HG03457 (cell line): ENCODE results near the gene MYBL2.

Experiments used
- ATAC-seq: cut with Tn5 transposase; IDR thresholded peaks from one replicate; pipeline ENCODE4 v1.9.1; 2021; ENCODE audit warnings: moderate number of reproducible peaks; ENCODE audit not compliant: unreplicated experiment

The MYBL2 gene

GRCh38 chr20:43721429-43722152 is 54.7 kb downstream of the MYBL2 start:
- ATAC-seq, result no peak

GRCh38 chr20:43722153-43722505 is 55.2 kb downstream of the MYBL2 start:
- no peak for ATAC-seq

DNA sequence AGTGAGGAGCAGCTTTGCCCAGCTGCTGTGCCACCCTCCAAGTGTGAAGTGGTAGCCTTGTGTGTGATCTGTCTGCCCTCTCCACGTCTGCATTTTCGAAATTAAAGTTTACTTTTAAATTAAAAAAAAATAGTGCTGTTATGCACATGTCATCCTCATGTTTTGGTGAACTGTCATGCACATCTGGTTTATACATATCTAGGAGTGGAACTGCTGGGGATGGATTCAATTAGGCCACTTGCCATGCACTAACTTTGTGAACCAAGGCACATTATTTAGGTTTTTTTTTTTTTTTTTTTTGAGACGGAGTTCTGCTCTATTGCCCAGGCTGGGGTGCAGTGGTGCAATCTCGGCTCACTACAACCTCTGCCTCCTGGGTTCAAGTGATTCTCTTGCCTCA is 56.3 kb downstream of the MYBL2 start:
- no peak for ATAC-seq

DNA sequence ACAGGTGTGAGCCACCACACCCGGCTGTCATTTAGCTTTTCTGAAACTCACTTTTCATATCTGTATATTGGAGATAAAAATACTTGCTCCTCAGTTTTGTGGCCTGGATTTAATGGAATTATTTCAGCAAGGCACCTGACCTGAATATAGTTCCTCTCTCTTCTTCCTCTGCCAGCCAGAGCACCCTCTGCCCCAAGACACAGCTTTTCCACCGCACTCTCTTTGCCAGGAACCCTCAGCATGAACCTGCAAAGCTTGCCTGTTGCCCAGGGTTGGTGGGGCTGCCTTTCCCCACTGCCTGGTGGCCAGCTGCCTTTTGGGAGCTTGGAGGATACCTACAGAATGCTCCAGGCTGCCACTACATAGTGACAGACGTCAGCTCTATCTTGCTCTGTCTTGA is 56.8 kb downstream of the MYBL2 start:
- ATAC-seq, result no peak

DNA sequence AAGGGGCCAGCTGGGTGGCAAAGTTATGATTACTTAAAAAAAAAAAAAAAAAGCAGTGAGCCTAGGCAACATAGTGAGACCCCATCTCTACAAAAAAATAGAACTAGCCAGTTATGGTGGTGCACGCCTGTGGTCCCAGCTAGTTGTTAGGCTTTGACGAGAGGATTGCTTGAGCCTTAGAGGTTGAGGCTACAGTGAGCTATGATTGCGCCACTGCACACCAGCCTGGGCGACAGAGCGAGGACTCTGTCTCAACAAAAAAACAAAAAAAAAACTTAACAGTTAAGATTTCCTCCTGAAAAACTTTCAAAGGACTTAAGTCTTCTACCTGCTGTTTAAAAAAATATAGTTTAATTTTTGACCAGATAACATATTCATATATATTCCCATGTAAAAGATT is 57.5 kb downstream of the MYBL2 start:
- ATAC-seq, result no peak

DNA sequence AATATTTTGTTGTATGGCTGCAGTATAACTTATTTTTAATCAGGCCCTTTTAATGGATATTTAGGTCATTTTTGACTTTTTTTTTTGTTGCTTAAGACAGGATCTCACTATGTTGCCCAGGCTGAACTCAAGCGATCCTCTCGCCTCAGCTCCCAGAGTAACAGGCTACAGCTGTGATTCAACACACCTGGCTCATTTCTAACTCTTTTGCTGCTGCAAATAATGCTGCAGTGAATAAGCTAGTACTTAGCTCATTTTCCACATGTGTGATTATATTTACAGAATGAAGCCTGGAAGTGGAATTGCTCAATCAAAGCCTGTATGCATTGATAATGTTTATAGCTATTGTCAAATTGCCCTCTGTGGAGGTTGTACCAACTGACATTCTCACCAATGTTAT is 58.8 kb downstream of the MYBL2 start:
- ATAC-seq, result no peak

DNA sequence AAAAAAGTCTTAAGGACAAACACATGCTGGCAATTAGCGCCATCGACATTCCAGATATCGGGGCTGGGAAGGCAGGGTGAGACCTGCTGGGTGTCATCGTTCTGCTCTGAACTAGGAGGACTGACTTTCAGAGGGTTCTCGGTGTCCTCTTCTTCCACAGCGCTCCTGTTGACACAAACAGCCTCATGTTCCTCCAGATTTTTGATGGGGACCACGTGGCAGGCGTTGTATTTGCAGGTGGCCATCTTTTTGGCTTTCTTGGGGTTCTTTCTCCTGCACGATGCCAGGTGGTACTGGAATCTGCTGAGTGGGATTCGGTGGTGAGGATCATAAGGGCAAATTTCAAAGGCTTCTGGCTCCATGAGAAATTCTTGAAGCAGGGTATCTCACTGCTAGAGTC is 59.4 kb downstream of the MYBL2 start:
- ATAC-seq, result no peak

GRCh38 chr20:43726811-43727338 is 60.0 kb downstream of the MYBL2 start, which contains the start of gene GTSF1L:
TSS of gene GTSF1L (minus strand) at chr20:43727002. CDS start at chr20:43726694, 308 bp downstream.
- ATAC-seq, result no peak

- ATAC-seq, result no peak
Observed at GRCh38 chr20:43727980-43728590, 61.2 kb downstream of the MYBL2 start.

DNA sequence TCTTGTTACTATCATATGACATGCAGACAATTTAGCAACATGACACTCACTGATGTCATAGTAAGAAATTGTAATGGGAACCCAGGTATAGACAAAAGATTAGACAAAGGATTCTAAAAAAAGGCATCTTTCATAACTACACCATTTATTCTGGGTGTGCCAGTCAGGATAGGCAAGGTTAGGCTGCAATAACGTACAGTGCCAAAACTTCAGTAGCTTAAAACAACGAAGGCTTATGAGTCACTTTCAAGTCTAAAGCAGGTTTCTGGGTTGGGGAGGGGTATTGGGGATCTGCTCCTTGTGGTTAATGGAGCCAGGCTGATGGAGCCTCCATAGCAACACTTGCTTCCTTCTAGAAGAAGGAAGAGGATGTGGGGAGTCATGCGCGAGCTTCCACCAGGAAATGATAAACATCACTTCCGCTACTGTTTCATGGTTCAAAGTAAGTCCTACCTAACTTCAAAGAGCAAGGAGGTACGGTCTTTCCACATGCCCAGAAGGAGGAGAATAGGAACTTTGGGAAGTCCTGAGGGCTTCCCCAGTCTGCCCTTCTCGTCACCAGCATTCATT is 61.9 kb downstream of the MYBL2 start:
- ATAC-seq, result no peak

DNA sequence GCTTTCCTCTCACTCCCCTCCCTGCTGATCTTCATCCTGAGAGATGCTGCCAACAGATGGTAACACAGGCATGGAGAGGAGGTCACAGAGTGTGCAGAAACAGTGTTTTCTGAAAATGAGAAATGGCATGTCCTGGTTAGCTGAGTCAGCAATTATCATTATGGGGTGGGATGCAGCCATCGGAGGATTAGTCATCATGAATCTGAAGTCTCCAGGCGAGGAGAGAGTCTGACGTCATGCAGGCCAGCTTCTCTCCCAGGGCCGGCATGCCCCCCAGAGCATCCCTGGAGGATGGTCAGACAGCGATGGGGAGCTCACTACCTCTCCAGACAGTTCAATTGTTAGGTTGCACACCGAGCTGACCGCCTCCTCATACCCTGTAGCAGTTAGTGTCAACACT is 64.6 kb downstream of the MYBL2 start:
- no peak for ATAC-seq

DNA sequence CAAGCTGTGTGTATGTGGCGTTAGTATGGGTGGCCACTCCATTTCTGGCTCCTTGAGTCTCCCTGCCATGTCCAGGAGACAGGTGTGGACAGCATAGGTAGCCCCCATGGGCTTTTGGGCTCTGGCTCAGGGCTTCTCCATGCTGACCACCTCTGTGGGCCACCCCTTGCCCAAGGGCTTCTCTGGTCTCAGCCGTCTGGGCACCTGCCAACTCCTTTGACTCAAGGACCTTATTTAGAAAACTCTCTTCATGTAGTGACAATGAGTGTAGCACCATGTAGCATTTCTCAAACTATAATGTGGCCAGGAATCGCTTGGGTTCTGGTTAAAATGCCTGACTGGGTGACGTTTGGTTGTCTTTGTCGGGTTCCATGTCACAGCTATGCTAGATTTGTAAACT is 65.0 kb downstream of the MYBL2 start:
- ATAC-seq, result no peak

- ATAC-seq, result no peak
Observed at GRCh38 chr20:43736588-43737158, 69.8 kb downstream of the MYBL2 start.

GRCh38 chr20:43737925-43738324 is 71.0 kb downstream of the MYBL2 start:
- ATAC-seq, result no peak

DNA sequence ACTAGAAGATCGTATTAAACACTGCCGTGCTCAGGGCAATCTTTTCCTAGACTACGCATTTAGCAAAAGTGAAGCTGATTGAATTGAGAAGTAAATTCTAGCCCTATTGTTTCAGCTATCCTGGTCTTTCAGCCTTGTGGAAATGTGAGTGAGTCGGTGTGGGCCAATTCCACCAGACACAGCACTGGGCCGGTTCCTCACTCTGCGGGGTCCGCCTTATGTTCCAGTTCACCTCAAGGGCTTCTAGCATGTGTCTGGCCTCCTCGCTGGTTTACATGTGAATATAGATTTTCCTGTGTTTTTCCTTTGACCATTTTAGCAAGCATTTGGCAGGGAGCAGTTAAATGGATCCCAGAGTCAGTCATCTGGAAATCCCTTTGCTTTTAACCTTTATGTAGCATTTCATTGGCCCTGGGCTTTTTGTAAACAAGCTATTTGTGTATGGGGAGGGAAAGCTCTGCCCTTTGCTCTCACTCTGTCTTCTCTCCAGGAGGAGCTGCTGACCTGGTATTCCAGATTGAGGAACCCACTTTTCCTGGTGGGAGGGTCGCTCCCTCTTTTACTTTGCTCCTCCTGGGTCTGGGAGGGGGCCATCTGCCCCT is 72.3 kb downstream of the MYBL2 start:
- ATAC-seq, result no peak

GRCh38 chr20:43740642-43741041 is 73.7 kb downstream of the MYBL2 start:
- no peak for ATAC-seq

GRCh38 chr20:43744151-43744611 is 77.3 kb downstream of the MYBL2 start:
- ATAC-seq, result no peak

DNA sequence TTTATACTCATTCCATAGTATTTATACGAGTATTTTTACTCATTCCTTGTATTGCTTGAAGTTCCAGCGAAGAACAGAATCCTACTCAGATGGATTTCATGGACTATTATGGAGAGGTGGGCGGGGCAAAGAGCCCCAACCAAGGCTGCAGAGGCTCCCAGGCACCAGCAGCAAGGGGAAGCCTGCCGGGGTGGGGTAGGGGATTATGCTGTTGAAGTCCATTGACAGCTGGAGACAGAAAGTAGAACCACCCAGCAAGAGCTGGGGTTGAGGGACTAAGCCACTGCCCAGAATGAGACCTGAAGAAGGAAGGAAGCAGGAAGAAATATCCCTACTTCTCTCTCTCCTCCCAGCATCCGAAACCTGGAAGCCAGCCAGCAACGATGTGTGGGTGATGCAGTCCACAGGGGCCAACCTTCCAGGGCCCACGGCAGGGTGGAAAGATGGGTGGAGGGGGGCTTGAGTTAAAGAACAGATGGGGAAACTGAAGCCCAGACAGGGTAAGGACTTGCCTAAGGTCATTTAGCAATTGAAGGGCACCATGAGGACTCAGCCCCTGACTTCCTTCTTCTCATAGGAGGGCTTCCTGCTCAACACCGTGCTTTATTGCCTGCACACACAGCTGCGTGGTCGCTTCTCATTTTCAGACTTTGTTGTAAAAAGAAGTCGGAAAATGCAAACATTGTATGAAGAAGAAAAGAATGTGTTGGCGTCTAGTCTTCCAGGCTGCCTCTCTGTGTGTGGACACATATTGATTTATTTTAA is 78.2 kb downstream of the MYBL2 start:
- no peak for ATAC-seq

DNA sequence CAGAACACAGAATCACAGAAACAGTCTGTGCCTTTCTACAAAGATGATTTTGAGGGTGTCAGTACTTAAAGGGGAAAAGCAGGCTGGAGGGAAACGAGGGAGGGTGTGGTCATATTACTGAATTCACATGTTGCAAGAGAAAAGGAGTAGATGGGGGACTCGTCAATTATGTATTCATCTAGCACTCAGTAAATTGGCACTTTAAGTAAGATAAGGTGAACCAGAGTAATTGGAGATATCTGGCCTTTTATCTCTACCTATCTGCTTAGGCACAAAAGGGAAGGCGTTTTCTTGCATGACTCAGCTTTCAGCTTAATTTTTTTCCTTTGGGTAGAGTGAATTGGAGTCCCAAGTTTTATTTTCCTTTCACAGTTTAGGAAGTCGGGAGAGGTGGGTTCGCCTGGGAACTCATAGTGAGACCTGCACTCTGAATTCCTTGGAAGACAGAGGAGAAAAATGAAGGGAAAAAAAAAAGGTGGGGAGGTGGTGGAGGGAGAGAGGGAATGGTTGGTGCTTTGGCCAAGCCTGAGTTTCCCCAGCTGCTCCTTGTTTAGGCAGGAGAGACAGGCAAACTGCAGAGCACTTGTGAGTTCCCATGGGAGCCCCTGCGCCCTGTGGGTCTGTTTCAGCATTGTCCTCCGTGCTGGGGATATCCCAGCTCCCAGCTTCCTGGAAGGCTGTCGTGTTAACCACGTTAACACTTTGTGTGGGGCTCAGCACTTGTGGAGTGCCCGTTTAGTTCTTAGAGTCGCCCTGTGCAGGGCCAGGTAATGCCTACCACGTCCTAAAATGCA is 79.6 kb downstream of the MYBL2 start:
- no peak for ATAC-seq

DNA sequence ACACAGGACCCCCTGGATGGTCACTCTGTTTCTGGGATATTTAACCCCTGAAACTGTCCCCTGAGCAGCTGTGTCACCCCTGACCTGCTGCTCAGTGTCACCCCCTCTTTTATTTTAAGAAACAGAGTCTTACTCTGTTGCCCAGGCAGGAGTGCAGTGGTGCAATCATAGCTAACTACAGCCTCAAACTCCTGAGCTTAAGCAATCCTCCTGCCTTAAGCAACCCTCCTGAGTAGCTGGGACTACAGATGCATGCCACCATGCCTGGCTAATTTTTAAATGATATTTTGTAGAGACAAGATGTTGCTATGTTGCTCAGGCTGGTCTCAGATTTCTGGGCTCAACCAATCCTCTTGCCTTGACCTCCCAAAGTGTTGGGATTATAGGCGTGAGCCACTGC is 81.4 kb downstream of the MYBL2 start:
- ATAC-seq, result no peak
